Keratinocyte (primary cell): ENCODE results near the gene SPACA9. TPM values are rescaled to one million over a fixed set of nuclear protein-coding genes. Genes with fewer than 3 reads are reported as not detected.

Experiments
- DNase-seq: peaks from one replicate; pipeline ENCODE4 v3.0.0-alpha.2; 2011; ENCODE audit warnings: low read depth, missing footprints, low spot score
- FAIRE-seq: peaks from 2 replicates; lab custom pipeline; 2011; peaks lifted over from hg19 to GRCh38; lab: Jason Lieb, UNC
- H2AFZ ChIP-seq: 2 replicates; pipeline ENCODE4 v1.6.0; 2012; ENCODE audit warnings: low read length, control low read depth, inconsistent platforms; ENCODE audit not compliant: control insufficient read depth
- H3K27ac ChIP-seq: 2 replicates; pipeline ENCODE4 v1.5.1; 2011; ENCODE audit warnings: low read length; ENCODE audit not compliant: control insufficient read depth, insufficient read depth
- H3K27me3 ChIP-seq: 3 replicates; pipeline ENCODE4 v1.6.0; 2011; ENCODE audit warnings: low read length; ENCODE audit not compliant: control insufficient read depth, insufficient read depth; ENCODE audit errors: extremely low read depth
- H3K36me3 ChIP-seq, 2 experiments: 2 replicates in 1 of 2; 3 replicates in 1 of 2; pipeline ENCODE4 v1.5.1; 2011; ENCODE audit warnings: low read length in 2 of 2, mild to moderate bottlenecking in 1 of 2; ENCODE audit not compliant: control insufficient read depth in 2 of 2, insufficient read depth in 2 of 2; ENCODE audit errors: extremely low read depth in 1 of 2
- H3K4me1 ChIP-seq: 3 replicates; pipeline ENCODE4 v1.5.1; 2011; ENCODE audit warnings: low read length; ENCODE audit not compliant: control insufficient read depth, insufficient read depth; ENCODE audit errors: extremely low read depth
- H3K4me2 ChIP-seq: 3 replicates; pipeline ENCODE4 v1.6.0; 2011; ENCODE audit warnings: low read depth, low read length; ENCODE audit not compliant: control insufficient read depth, insufficient read depth; ENCODE audit errors: extremely low read depth
- H3K4me3 ChIP-seq, 3 experiments: fragments of 200-600 bp in 1 of 3; sonication (generic) in 1 of 3; 2 replicates in 2 of 3; 3 replicates in 1 of 3; pipeline ENCODE4 v1.5.1; 2011 to 2016; ENCODE audit warnings: low read length in 3 of 3, mild to moderate bottlenecking in 3 of 3, control low read depth in 2 of 3, inconsistent platforms in 1 of 3, low read depth in 1 of 3, mixed read lengths in 1 of 3, mixed run types in 1 of 3, moderate library complexity in 1 of 3; ENCODE audit not compliant: control insufficient read depth in 2 of 3, insufficient read depth in 2 of 3; ENCODE audit errors: extremely low read depth in 1 of 3
- H3K79me2 ChIP-seq: 2 replicates; pipeline ENCODE4 v1.6.0; 2012; ENCODE audit warnings: low read length; ENCODE audit not compliant: control insufficient read depth, insufficient read depth
- H3K9ac ChIP-seq: 3 replicates; pipeline ENCODE4 v1.6.0; 2011; ENCODE audit warnings: low read length; ENCODE audit not compliant: control insufficient read depth, insufficient read depth; ENCODE audit errors: extremely low read depth
- H3K9me1 ChIP-seq: 3 replicates; pipeline ENCODE4 v1.6.0; 2011; ENCODE audit warnings: low read length; ENCODE audit not compliant: control insufficient read depth, insufficient read depth; ENCODE audit errors: extremely low read depth
- H3K9me3 ChIP-seq: 2 replicates; pipeline ENCODE4 v1.5.1; 2012; ENCODE audit warnings: low read depth, low read length; ENCODE audit not compliant: control insufficient read depth
- H4K20me1 ChIP-seq: 3 replicates; pipeline ENCODE4 v1.6.0; 2011; ENCODE audit warnings: low read length; ENCODE audit not compliant: control insufficient read depth, insufficient read depth; ENCODE audit errors: extremely low read depth
- EZH2 ChIP-seq: IDR thresholded peaks from one replicate; pipeline ENCODE4 v1.6.1; 2012; ENCODE audit warnings: inconsistent platforms, mild to moderate bottlenecking, low read length, moderate library complexity
- dilution Hi-C: fragments of 300-500 bp; cut with MboI; formaldehyde crosslinking; loops from one replicate; pipeline ENCODE4 v1.7.0; 2020; ENCODE audit warnings: low sequenced_read_pairs; ENCODE audit not compliant: extremely low pct_ligation_motif_present
- polyA plus RNA-seq, 5 experiments: library from polyadenylated mRNA; depleted of rRNA in 3 of 5; stranded (reverse) in 3 of 5; stranded (forward) in 1 of 5; unstranded in 1 of 5; fragments of >200 nt; gene quantifications; 1 replicate in 1 of 5; 2 replicates in 3 of 5; 3 replicates in 1 of 5; pipeline versions ENCODE4 v1.2.1 to v1.2.3, GENCODE V29; 2011 to 2012; ENCODE audit warnings: missing spikeins in 2 of 5, low read depth in 1 of 5, low replicate concordance in 1 of 5
- TF ChIP-seq, protein P1 (sequence below), 3 experiments: IDR thresholded peaks in 1 of 3; conservative IDR thresholded peaks in 1 of 3; optimal IDR thresholded peaks in 1 of 3; 2 replicates in 2 of 3; 3 replicates in 1 of 3; pipeline versions ENCODE3 to v1.5.1; 2011; ENCODE audit warnings: low read length in 3 of 3, mild to moderate bottlenecking in 3 of 3, moderate library complexity in 2 of 3, control low read depth in 1 of 3, inconsistent platforms in 1 of 3; ENCODE audit not compliant: insufficient read depth in 2 of 3; ENCODE audit errors: extremely low read depth in 1 of 3

SPACA9 gene
- polyA plus RNA-seq, 1 donor (not counting 4 experiments of a cell fraction or from before 2014, with no cell fraction given), result 3.6 TPM

GRCh38 chr9:132849185-132849706 is 29.5 kb upstream of the SPACA9 start:
- Histone ChIP-seq H3K27ac (no peak overlapping the region), H3K9me1 (no peaks in the 10 kb centered on the region), H3K4me2 (no peak overlapping the region), H2AFZ (no peak overlapping the region), H3K9me3 (no peaks in the 10 kb centered on the region), H3K4me1 (no peaks in the 10 kb centered on the region), H3K79me2 (no peaks in the 10 kb centered on the region), H4K20me1 (no peaks in the 10 kb centered on the region), H3K4me3 (no peak overlapping the region), H3K9ac (no peak overlapping the region), H3K36me3 (no peaks in the 10 kb centered on the region), H3K27me3 (no peaks in the 10 kb centered on the region)
- dilution Hi-C loops, result no loop called here
- no peak for TF ChIP-seq EZH2
- TF ChIP-seq, protein P1, sequence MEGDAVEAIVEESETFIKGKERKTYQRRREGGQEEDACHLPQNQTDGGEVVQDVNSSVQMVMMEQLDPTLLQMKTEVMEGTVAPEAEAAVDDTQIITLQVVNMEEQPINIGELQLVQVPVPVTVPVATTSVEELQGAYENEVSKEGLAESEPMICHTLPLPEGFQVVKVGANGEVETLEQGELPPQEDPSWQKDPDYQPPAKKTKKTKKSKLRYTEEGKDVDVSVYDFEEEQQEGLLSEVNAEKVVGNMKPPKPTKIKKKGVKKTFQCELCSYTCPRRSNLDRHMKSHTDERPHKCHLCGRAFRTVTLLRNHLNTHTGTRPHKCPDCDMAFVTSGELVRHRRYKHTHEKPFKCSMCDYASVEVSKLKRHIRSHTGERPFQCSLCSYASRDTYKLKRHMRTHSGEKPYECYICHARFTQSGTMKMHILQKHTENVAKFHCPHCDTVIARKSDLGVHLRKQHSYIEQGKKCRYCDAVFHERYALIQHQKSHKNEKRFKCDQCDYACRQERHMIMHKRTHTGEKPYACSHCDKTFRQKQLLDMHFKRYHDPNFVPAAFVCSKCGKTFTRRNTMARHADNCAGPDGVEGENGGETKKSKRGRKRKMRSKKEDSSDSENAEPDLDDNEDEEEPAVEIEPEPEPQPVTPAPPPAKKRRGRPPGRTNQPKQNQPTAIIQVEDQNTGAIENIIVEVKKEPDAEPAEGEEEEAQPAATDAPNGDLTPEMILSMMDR (optimal IDR thresholded peaks at IDR 0.05 in 1 of 3, IDR thresholded peaks at IDR 0.05 in 1 of 3, conservative IDR thresholded peaks at IDR 0.05 in 1 of 3; ENCODE audit: extremely low read depth in 1 of 3, insufficient read depth in 2 of 3, low read length in 3 of 3), result no peak
- no peak for DNase-seq
- no peak for FAIRE-seq

DNA sequence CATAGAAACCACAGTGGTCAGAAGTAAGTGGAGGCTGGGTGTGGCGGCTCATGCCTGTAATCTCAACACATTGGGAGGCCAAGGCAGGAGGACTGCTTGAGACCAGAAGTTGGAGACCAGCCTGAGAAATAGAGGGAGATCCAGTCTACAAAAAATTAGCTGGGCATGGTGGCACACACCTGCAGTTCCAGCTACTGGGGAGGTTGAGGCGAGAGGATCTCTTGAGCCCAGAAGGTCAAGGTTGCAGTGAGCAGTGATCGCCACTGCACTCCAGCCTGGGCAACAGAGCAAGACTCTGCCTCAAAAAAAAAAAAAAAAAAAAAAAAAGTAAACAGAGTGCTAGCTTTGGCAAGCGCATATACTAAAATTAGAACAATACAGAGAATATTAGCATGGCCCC is 25.2 kb upstream of the SPACA9 start:
- H3K4me3 ChIP-seq, result no peak overlapping the region
- H4K20me1 ChIP-seq, result no peaks in the 10 kb centered on the region
- H3K79me2 ChIP-seq, result no peaks in the 10 kb centered on the region
- H3K27ac ChIP-seq, result no peak overlapping the region
- DNase-seq (no peak), FAIRE-seq (no peak)
- H3K27me3 ChIP-seq, result peaks cover 19% of the 10 kb centered on the region
- dilution Hi-C loops, result no loop called here
- no peak overlapping the region for H3K9ac ChIP-seq
- H3K4me1 ChIP-seq, result no peaks in the 10 kb centered on the region
- H3K36me3 ChIP-seq, result no peaks in the 10 kb centered on the region
- H2AFZ ChIP-seq, result no peak overlapping the region
- no peaks in the 10 kb centered on the region for H3K9me1 ChIP-seq
- H3K9me3 ChIP-seq, result no peaks in the 10 kb centered on the region
- no peak for TF ChIP-seq EZH2
- TF ChIP-seq, protein P1 (optimal IDR thresholded peaks at IDR 0.05 in 1 of 3, IDR thresholded peaks at IDR 0.05 in 1 of 3, conservative IDR thresholded peaks at IDR 0.05 in 1 of 3; ENCODE audit: extremely low read depth in 1 of 3, insufficient read depth in 2 of 3, low read length in 3 of 3), result no peak
- no peak overlapping the region for H3K4me2 ChIP-seq
